Motor neuron (in vitro differentiated cells): Measurements from ENCODE around the gene HOXD4. TPM values are rescaled to one million over a fixed set of nuclear protein-coding genes. Genes with fewer than 3 reads are reported as not detected.

Source experiments
- ATAC-seq, 8 experiments: fragments of 200-7000 bp; cut with Tn5 transposase; replicated peaks in 6 of 8; 2 replicates each; pipeline ENCODE4 v1.8.0; 2021; ENCODE audit warnings: mild to moderate bottlenecking in 8 of 8, moderate library complexity in 8 of 8
- H3K27ac ChIP-seq, 2 donors: fragments of 250-450 bp; sonication (Bioruptor Pico); 2 replicates each; pipeline ENCODE4 v1.9.0; 2021; ENCODE audit warnings: antibody characterized with exemption in 2 of 2, mild to moderate bottlenecking in 2 of 2, moderate library complexity in 1 of 2
- H3K4me1 ChIP-seq, 2 donors: fragments of 250-450 bp; sonication (Bioruptor Pico); replicated peaks in 1 of 2; 2 replicates each; pipeline ENCODE4 v1.6.1; 2021; ENCODE audit warnings: antibody characterized with exemption in 2 of 2, mild to moderate bottlenecking in 2 of 2, moderate library complexity in 1 of 2
- H3K4me3 ChIP-seq, 5 donors: fragments of 250-450 bp; sonication (Bioruptor Pico); 2 replicates each; pipeline ENCODE4 v1.9.0; 2021; ENCODE audit warnings: antibody characterized with exemption in 5 of 5, mild to moderate bottlenecking in 5 of 5, moderate library complexity in 4 of 5
- WGBS, 10 experiments: fragments of 450-650 bp; shearing (Covaris generic); methylation state at CpG; one replicate each; pipeline ENCODE4 v1.0.0; 2022; 5-methylcytosine and 5-hydroxymethylcytosine counted together
- in situ Hi-C, 9 experiments: fragments of 400-800 bp; cut with MboI; loops; one replicate each; pipeline ENCODE4 v1.15.0; 2021; ENCODE audit warnings: low sequenced_read_pairs in 9 of 9, low pct_unique_long_range_greater_than_20kb in 2 of 9; ENCODE audit not compliant: unreplicated experiment in 9 of 9
- total RNA-seq, 8 experiments: library from RNA; unstranded; fragments of 300-600 nt; gene quantifications; 2 replicates each; pipeline versions ENCODE4 v1.2.3 to v1.2.4, GENCODE V29; 2022

Gene HOXD4
- total RNA-seq, 8 experiments from 2014 or later = 6.6 to 51.2 (median 20.2) TPM

GRCh38 chr2:176160251-176160985 lies 9.1 kb downstream of the HOXD4 start:
- ATAC-seq = peak in 4 of 8 experiments; percentile 2 to 7 (median 4)
- Histone ChIP-seq H3K27ac (peak overlapping the region; percentile 89 to 94), H3K4me1 (peaks cover 31 to 93% of the 10 kb centered on the region in 2 donors), H3K4me3 (peak overlapping the region; percentile 13 to 42 (median 40))
- 0 to 100% (median 7%) methylated on average over 2 to 6 of the region's 50 CpGs; no CpG with 5 or more reads in 3 of the 10 experiments for WGBS, 10 experiments
- in situ Hi-C loops = no loop called here

GRCh38 chr2:176160986-176161824 lies 9.9 kb downstream of the HOXD4 start:
- Histone ChIP-seq H3K4me1 (peaks cover 32 to 93% of the 10 kb centered on the region in 2 donors), H3K27ac (peak overlapping the region; percentile 89 to 94), H3K4me3 (peak overlapping the region; percentile 13 to 42 (median 40))
- WGBS, 10 experiments = 2 to 92% (median 15%) methylated on average over 1 to 10 of the region's 22 CpGs
- in situ Hi-C loops = no loop called here
- no peak for ATAC-seq

GRCh38 chr2:176161825-176162626 lies 10.7 kb downstream of the HOXD4 start:
- Histone ChIP-seq H3K27ac (peak overlapping the region; percentile 85 to 94), H3K4me1 (peaks cover 33 to 92% of the 10 kb centered on the region in 2 donors), H3K4me3 (peak overlapping the region; percentile 13 to 42 (median 40))
- in situ Hi-C loops = no loop called here
- WGBS, 10 experiments = 0 to 60% (median 8%) methylated on average over 1 to 12 of the region's 22 CpGs; no CpG with 5 or more reads in 2 of the 10 experiments
- ATAC-seq = peak in 2 of 8 experiments; percentile 21 to 48

GRCh38 chr2:176162911-176163671 lies 11.7 kb downstream of the HOXD4 start:
- Histone ChIP-seq H3K27ac (peak overlapping the region; percentile 85 to 94), H3K4me3 (peak overlapping the region; percentile 13 to 42 (median 40)), H3K4me1 (peaks cover 34 to 83% of the 10 kb centered on the region in 2 donors)
- peak in 5 of 8 experiments; percentile 14 to 47 (median 38) for ATAC-seq
- in situ Hi-C loops = no loop called here
- WGBS, 10 experiments = 0 to 100% (median 54%) methylated on average over 3 to 11 of the region's 29 CpGs; no CpG with 5 or more reads in 4 of the 10 experiments

- WGBS, 10 experiments = 0 to 100% (median 57%) methylated on average over 1 to 4 of the region's 12 CpGs; no CpG with 5 or more reads in 6 of the 10 experiments
- peaks cover 34 to 78% of the 10 kb centered on the region in 2 donors for H3K4me1 ChIP-seq
- peak overlapping the region; percentile 13 to 42 (median 40) for H3K4me3 ChIP-seq
- ATAC-seq = no peak
- in situ Hi-C loops = no loop called here
- H3K27ac ChIP-seq = peak overlapping the region; percentile 85 to 94
Measured at GRCh38 chr2:176163672-176164056, 12.3 kb downstream of the HOXD4 start.

- Histone ChIP-seq H3K4me1 (peaks cover 38 to 78% of the 10 kb centered on the region in 2 donors), H3K27ac (peak overlapping the region; percentile 85 to 94), H3K4me3 (peak overlapping the region; percentile 22 to 42 (median 40))
- in situ Hi-C loops = no loop called here
- ATAC-seq = no peak
- 0 to 100% (median 13%) methylated on average over 2 to 13 of the region's 13 CpGs for WGBS, 10 experiments
Measured at GRCh38 chr2:176164201-176164600, 12.9 kb downstream of the HOXD4 start.

- Histone ChIP-seq H3K4me1 (peaks cover 38 to 76% of the 10 kb centered on the region in 2 donors), H3K4me3 (peak overlapping the region; percentile 22 to 42 (median 40)), H3K27ac (peak overlapping the region; percentile 85)
- ATAC-seq = peak in 5 of 8 experiments; percentile 23 to 50 (median 39)
- in situ Hi-C loops = no loop called here
- WGBS, 10 experiments = 0 to 100% (median 7%) methylated on average over 1 to 22 of the region's 52 CpGs; no CpG with 5 or more reads in 1 of the 10 experiments
Measured at GRCh38 chr2:176164611-176165369, 13.4 kb downstream of the HOXD4 start.

- Histone ChIP-seq H3K4me1 (peaks cover 41 to 74% of the 10 kb centered on the region in 2 donors), H3K4me3 (peak overlapping the region; percentile 22 to 42 (median 40)), H3K27ac (peak overlapping the region; percentile 85)
- WGBS, 10 experiments = 0 to 96% (median 1%) methylated on average over 2 to 18 of the region's 26 CpGs; no CpG with 5 or more reads in 2 of the 10 experiments
- in situ Hi-C loops = no loop called here
- peak in 5 of 8 experiments; percentile 2 to 20 (median 8) for ATAC-seq
Measured at GRCh38 chr2:176165370-176166050, 14.2 kb downstream of the HOXD4 start.

GRCh38 chr2:176166272-176166671 lies 14.9 kb downstream of the HOXD4 start:
- H3K27ac ChIP-seq = no peak overlapping the region
- peaks cover 49 to 74% of the 10 kb centered on the region in 2 donors for H3K4me1 ChIP-seq
- in situ Hi-C loops = no loop called here
- no peak overlapping the region for H3K4me3 ChIP-seq
- 0 to 81% (median 20%) methylated on average over 1 to 2 of the region's 2 CpGs; no CpG with 5 or more reads in 3 of the 10 experiments for WGBS, 10 experiments
- ATAC-seq = no peak

- no peak overlapping the region for H3K27ac ChIP-seq
- WGBS, 10 experiments = 22 to 80% (median 44%) methylated on average over 1 of the region's 1 CpG; no CpG with 5 or more reads in 3 of the 10 experiments
- ATAC-seq = no peak
- H3K4me3 ChIP-seq = no peak overlapping the region
- peaks cover 56 to 74% of the 10 kb centered on the region in 2 donors for H3K4me1 ChIP-seq
- in situ Hi-C loops = no loop called here
Measured at GRCh38 chr2:176167398-176167797, 16.0 kb downstream of the HOXD4 start.

- Histone ChIP-seq H3K4me1 (peaks cover 46 to 72% of the 10 kb centered on the region in 2 donors), H3K27ac (no peak overlapping the region), H3K4me3 (no peak overlapping the region)
- WGBS, 10 experiments = 80% methylated on average over 1 of the region's 5 CpGs; no CpG with 5 or more reads in 9 of the 10 experiments
- in situ Hi-C loops = no loop called here
- peak in 3 of 8 experiments; percentile 8 to 14 (median 14) for ATAC-seq
Measured at GRCh38 chr2:176169181-176169580, 17.8 kb downstream of the HOXD4 start.
